WTC11 (cell line): ENCODE measurements around the gene GGCT. TPM values are rescaled to one million over a fixed set of nuclear protein-coding genes. Genes with fewer than 3 reads are reported as not detected.

Experiments used
- ATAC-seq: fragments of 200-7000 bp; cut with Tn5 transposase; 2 replicates; pipeline ENCODE4 v1.10.0; 2021; ENCODE audit warnings: mild to moderate bottlenecking, moderate library complexity
- CTCF ChIA-PET: fragments of 300-600 bp; sonication (Branson Sonifier 250); formaldehyde crosslinking; loops from one replicate; lab custom pipeline; 2021; ENCODE audit warnings: antibody characterized with exemption; lab: Charles Lee
- POLR2A ChIA-PET: fragments of 350-600 bp; sonication (Branson Sonifier 250); formaldehyde crosslinking; loops from one replicate; lab custom pipeline; 2021; ENCODE audit warnings: antibody characterized with exemption; lab: Charles Lee
- DNase-seq: peaks from one replicate; pipeline ENCODE4 v3.0.0; 2021; ENCODE audit warnings: low spot score
- H3K27ac Mint-ChIP-seq: 2 replicates; pipeline ENCODE4 v1.8.0; 2021; ENCODE audit warnings: mixed read lengths
- H3K27me3 Mint-ChIP-seq: 2 replicates; pipeline ENCODE4 v1.8.0; 2021; ENCODE audit warnings: low read depth, mild to moderate bottlenecking, moderate library complexity, mixed read lengths
- H3K36me3 Mint-ChIP-seq: 2 replicates; pipeline ENCODE4 v1.8.0; 2021; ENCODE audit warnings: mixed read lengths
- H3K4me1 Mint-ChIP-seq: 2 replicates; pipeline ENCODE4 v1.8.0; 2022; ENCODE audit warnings: mixed read lengths
- H3K4me3 Mint-ChIP-seq: 2 replicates; pipeline ENCODE4 v1.8.0; 2021; ENCODE audit warnings: mild to moderate bottlenecking, moderate library complexity, mixed read lengths
- H3K9me3 Mint-ChIP-seq: 2 replicates; pipeline ENCODE4 v1.8.0; 2021; ENCODE audit warnings: mixed read lengths
- JUN ChIP-seq: sonication (generic); formaldehyde crosslinking; IDR thresholded peaks from 2 replicates; pipeline ENCODE4 v1.8.0; 2023; ENCODE audit warnings: mild to moderate bottlenecking, missing genetic modification reagents
- NR1H2 ChIP-seq: sonication (generic); formaldehyde crosslinking; IDR thresholded peaks from 2 replicates; pipeline ENCODE4 v1.9.0; 2021; ENCODE audit warnings: mild to moderate bottlenecking, moderate library complexity, missing genetic modification reagents
- NR2C2 ChIP-seq: sonication (generic); formaldehyde crosslinking; IDR thresholded peaks from 2 replicates; pipeline ENCODE4 v1.8.0; 2022; ENCODE audit warnings: mild to moderate bottlenecking, missing genetic modification reagents
- PRRX2 ChIP-seq: fragments of 250-450 bp; sonication (Bioruptor Pico); IDR thresholded peaks from 2 replicates; pipeline ENCODE4 v1.8.0; 2021; ENCODE audit warnings: mild to moderate bottlenecking
- SMAD3 ChIP-seq: sonication (generic); formaldehyde crosslinking; IDR thresholded peaks from 2 replicates; pipeline ENCODE4 v1.8.0; 2022; ENCODE audit warnings: missing genetic modification reagents, mild to moderate bottlenecking, borderline replicate concordance
- TCF7 ChIP-seq: sonication (generic); formaldehyde crosslinking; IDR thresholded peaks from 2 replicates; pipeline ENCODE4 v1.8.0; 2022; ENCODE audit warnings: mild to moderate bottlenecking, low read depth, missing genetic modification reagents, moderate library complexity
- TEAD1 ChIP-seq: sonication (generic); formaldehyde crosslinking; IDR thresholded peaks from 2 replicates; pipeline ENCODE4 v1.8.0; 2022; ENCODE audit warnings: mild to moderate bottlenecking, missing genetic modification reagents
- ZNF121 ChIP-seq: sonication (generic); formaldehyde crosslinking; IDR thresholded peaks from 2 replicates; pipeline ENCODE4 v1.8.0; 2023; ENCODE audit warnings: missing genetic modification reagents
- ZNF317 ChIP-seq: sonication (generic); formaldehyde crosslinking; IDR thresholded peaks from 2 replicates; pipeline ENCODE4 v1.8.1; 2023; ENCODE audit warnings: low read depth, mild to moderate bottlenecking, moderate library complexity, missing genetic modification reagents, borderline replicate concordance
- ZNF416 ChIP-seq: fragments of 250-450 bp; sonication (Bioruptor Pico); IDR thresholded peaks from 2 replicates; pipeline ENCODE4 v1.9.0; 2021; ENCODE audit warnings: mild to moderate bottlenecking, inconsistent platforms
- ZNF671 ChIP-seq: fragments of 250-450 bp; sonication (Bioruptor Pico); IDR thresholded peaks from 2 replicates; pipeline ENCODE4 v1.8.0; 2021; ENCODE audit warnings: mild to moderate bottlenecking
- total RNA-seq: library from RNA; stranded (reverse); gene quantifications from 3 replicates; pipeline ENCODE4 v1.2.3, GENCODE V29; 2021
- TF ChIP-seq, protein P1 (sequence below): sonication (generic); formaldehyde crosslinking; IDR thresholded peaks from 2 replicates; pipeline ENCODE4 v1.8.1; 2022; ENCODE audit warnings: missing genetic modification reagents, borderline replicate concordance
- TF ChIP-seq, protein P2 (sequence below): sonication (generic); formaldehyde crosslinking; IDR thresholded peaks from 2 replicates; pipeline ENCODE4 v1.8.1; 2022; ENCODE audit warnings: low read depth, mild to moderate bottlenecking, moderate library complexity, missing genetic modification reagents, borderline replicate concordance
- TF ChIP-seq, protein P3 (sequence below): sonication (generic); formaldehyde crosslinking; IDR thresholded peaks from 2 replicates; pipeline ENCODE4 v1.8.1; 2022; ENCODE audit warnings: mild to moderate bottlenecking, missing genetic modification reagents, moderate library complexity, borderline replicate concordance
- TF ChIP-seq, protein P4 (sequence below): sonication (generic); formaldehyde crosslinking; IDR thresholded peaks from 2 replicates; pipeline ENCODE4 v1.8.0; 2022; ENCODE audit warnings: mild to moderate bottlenecking, missing genetic modification reagents
- TF ChIP-seq, protein P5 (sequence below): sonication (generic); formaldehyde crosslinking; IDR thresholded peaks from 2 replicates; pipeline ENCODE4 v1.8.1; 2023; ENCODE audit warnings: mild to moderate bottlenecking, missing genetic modification reagents, moderate library complexity
- TF ChIP-seq, protein P6 (sequence below): fragments of 250-450 bp; sonication (Bioruptor Pico); conservative IDR thresholded peaks from 2 replicates; pipeline ENCODE4 v1.9.0; 2021; ENCODE audit warnings: mild to moderate bottlenecking
- TF ChIP-seq, protein P7 (sequence below): fragments of 250-450 bp; sonication (Bioruptor Pico); IDR thresholded peaks from 2 replicates; pipeline ENCODE4 v1.9.0; 2021; ENCODE audit warnings: mild to moderate bottlenecking
- TF ChIP-seq, protein P8 (sequence below): sonication (generic); formaldehyde crosslinking; IDR thresholded peaks from 2 replicates; pipeline ENCODE4 v1.8.1; 2022; ENCODE audit warnings: low read depth, missing genetic modification reagents, borderline replicate concordance
- TF ChIP-seq, protein P9 (sequence below): sonication (generic); formaldehyde crosslinking; IDR thresholded peaks from 2 replicates; pipeline ENCODE4 v1.8.0; 2023; ENCODE audit warnings: mild to moderate bottlenecking, missing genetic modification reagents

GGCT gene
- total RNA-seq, 1 experiment from 2014 or later: 95.4 TPM

DNA sequence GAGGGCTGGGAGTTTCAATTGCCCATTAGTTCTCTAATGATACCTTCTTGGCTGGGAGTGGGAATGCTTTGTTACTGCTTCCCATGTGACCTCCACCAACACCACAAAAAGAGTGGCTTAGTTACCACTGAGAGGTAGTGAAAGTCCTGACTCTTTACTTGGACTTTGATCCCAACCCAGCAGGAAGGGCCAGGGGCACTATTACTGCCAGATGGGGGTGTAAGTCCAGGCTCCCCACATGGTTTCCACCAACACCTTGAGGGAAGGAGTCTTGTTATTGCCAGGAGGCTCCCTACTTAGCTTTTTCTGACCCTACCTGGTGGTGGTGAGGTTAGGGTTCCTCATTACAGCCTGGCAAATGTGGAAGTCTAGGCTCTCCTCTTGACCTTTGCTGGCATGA is 11.4 kb downstream of the GGCT start:
- no peak for ATAC-seq
- Mint-ChIP-seq H3K27ac (no peak overlapping the region), H3K4me3 (no peak overlapping the region), H3K4me1 (no peaks in the 10 kb centered on the region), H3K9me3 (peaks cover 59% of the 10 kb centered on the region), H3K27me3 (no peaks in the 10 kb centered on the region; the same call in none of the 2 replicates)
- no peak for TF ChIP-seq TEAD1 (CRISPR knock-in tag)
- TF ChIP-seq ZNF671 (CRISPR knock-in tag): no peak
- TF ChIP-seq, protein P1, sequence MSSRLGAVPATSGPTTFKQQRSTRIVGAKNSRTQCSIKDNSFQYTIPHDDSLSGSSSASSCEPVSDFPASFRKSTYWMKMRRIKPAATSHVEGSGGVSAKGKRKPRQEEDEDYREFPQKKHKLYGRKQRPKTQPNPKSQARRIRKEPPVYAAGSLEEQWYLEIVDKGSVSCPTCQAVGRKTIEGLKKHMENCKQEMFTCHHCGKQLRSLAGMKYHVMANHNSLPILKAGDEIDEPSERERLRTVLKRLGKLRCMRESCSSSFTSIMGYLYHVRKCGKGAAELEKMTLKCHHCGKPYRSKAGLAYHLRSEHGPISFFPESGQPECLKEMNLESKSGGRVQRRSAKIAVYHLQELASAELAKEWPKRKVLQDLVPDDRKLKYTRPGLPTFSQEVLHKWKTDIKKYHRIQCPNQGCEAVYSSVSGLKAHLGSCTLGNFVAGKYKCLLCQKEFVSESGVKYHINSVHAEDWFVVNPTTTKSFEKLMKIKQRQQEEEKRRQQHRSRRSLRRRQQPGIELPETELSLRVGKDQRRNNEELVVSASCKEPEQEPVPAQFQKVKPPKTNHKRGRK (CRISPR knock-in tag): no peak
- no peak for TF ChIP-seq ZNF317 (CRISPR knock-in tag)
- TF ChIP-seq, protein P2, sequence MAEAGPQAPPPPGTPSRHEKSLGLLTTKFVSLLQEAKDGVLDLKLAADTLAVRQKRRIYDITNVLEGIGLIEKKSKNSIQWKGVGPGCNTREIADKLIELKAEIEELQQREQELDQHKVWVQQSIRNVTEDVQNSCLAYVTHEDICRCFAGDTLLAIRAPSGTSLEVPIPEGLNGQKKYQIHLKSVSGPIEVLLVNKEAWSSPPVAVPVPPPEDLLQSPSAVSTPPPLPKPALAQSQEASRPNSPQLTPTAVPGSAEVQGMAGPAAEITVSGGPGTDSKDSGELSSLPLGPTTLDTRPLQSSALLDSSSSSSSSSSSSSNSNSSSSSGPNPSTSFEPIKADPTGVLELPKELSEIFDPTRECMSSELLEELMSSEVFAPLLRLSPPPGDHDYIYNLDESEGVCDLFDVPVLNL (CRISPR knock-in tag): no peak
- TF ChIP-seq PRRX2 (CRISPR knock-in tag): no peak
- TF ChIP-seq, protein P3, sequence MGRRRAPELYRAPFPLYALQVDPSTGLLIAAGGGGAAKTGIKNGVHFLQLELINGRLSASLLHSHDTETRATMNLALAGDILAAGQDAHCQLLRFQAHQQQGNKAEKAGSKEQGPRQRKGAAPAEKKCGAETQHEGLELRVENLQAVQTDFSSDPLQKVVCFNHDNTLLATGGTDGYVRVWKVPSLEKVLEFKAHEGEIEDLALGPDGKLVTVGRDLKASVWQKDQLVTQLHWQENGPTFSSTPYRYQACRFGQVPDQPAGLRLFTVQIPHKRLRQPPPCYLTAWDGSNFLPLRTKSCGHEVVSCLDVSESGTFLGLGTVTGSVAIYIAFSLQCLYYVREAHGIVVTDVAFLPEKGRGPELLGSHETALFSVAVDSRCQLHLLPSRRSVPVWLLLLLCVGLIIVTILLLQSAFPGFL (CRISPR knock-in tag): no peak
- no peak for TF ChIP-seq NR2C2 (CRISPR knock-in tag)
- TF ChIP-seq NR1H2 (CRISPR knock-in tag): no peak
- no peak for TF ChIP-seq TCF7 (CRISPR knock-in tag)
- TF ChIP-seq, protein P4, sequence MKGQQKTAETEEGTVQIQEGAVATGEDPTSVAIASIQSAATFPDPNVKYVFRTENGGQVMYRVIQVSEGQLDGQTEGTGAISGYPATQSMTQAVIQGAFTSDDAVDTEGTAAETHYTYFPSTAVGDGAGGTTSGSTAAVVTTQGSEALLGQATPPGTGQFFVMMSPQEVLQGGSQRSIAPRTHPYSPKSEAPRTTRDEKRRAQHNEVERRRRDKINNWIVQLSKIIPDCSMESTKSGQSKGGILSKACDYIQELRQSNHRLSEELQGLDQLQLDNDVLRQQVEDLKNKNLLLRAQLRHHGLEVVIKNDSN (CRISPR knock-in tag): no peak
- TF ChIP-seq, all 79 proteins: peak for 0
- CTCF ChIA-PET: no interaction called here
- POLR2A ChIA-PET: no interaction called here
- no peak for DNase-seq
- peaks cover 54% of the 10 kb centered on the region for H3K36me3 Mint-ChIP-seq

DNA sequence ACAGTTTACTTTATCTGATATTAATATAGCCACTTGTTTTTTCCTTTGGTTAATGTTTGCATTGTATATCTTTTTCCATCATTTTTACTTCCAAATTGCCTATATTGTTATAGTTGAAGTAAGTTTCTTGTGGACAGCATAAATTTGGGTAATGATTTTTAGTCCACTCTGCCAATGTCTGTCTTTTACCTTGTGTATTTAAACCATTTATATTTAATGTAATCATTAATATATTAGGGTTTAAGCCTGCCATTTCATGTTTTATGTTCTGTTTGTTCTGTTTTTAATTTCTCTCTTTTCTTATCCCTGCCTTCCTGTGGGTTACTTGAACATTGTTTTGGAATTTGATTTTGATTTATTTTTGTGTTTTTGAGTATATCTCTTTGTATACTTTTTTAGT is 13.2 kb downstream of the GGCT start:
- DNase-seq (no peak), ATAC-seq (no peak)
- Mint-ChIP-seq H3K27ac (no peak overlapping the region), H3K27me3 (no peaks in the 10 kb centered on the region; the same call in none of the 2 replicates), H3K4me3 (no peak overlapping the region), H3K36me3 (peaks cover 46% of the 10 kb centered on the region), H3K4me1 (no peaks in the 10 kb centered on the region), H3K9me3 (peaks cover 56% of the 10 kb centered on the region)
- ChIA-PET POLR2A (no interaction called here), CTCF (no interaction called here)
- TF ChIP-seq, protein P5, sequence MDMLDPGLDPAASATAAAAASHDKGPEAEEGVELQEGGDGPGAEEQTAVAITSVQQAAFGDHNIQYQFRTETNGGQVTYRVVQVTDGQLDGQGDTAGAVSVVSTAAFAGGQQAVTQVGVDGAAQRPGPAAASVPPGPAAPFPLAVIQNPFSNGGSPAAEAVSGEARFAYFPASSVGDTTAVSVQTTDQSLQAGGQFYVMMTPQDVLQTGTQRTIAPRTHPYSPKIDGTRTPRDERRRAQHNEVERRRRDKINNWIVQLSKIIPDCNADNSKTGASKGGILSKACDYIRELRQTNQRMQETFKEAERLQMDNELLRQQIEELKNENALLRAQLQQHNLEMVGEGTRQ (CRISPR knock-in tag): no peak
- TF ChIP-seq JUN: no peak
- no peak for TF ChIP-seq ZNF121 (CRISPR knock-in tag)
- TF ChIP-seq SMAD3 (CRISPR knock-in tag): no peak
- TF ChIP-seq, protein P6, sequence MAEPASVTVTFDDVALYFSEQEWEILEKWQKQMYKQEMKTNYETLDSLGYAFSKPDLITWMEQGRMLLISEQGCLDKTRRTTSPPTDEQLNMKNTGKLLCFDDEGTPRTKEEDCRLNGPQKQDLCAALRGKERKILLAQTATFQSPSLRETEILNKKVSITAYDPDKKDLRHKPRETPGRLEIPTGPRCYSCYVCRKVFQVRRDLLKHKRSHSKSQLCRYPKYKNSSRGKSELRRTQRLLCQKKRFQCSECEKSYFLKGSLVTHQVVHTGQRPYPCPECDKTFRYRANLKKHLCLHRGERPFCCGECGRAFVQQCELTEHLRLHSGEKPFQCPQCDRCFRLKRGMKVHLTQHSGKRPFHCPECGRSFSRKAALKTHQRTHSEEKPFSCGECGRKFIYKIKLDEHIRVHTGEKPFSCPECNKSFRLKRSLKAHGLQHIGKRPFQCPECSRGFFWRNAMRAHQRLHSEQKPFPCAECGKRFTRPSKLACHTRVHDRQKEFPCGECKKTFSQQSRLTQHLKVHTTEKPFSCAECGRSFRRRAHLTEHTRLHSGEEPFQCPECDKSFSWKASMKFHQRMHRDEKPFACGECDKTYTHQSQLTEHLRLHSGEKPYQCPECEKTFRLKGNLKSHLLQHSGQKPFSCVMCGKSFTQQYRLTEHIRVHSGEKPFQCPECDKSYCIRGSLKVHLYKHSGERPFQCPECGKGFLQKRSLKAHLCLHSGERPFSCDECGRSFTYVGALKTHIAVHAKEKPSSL (CRISPR knock-in tag): no peak
- TF ChIP-seq ZNF416 (CRISPR knock-in tag): no peak
- TF ChIP-seq, protein P7, sequence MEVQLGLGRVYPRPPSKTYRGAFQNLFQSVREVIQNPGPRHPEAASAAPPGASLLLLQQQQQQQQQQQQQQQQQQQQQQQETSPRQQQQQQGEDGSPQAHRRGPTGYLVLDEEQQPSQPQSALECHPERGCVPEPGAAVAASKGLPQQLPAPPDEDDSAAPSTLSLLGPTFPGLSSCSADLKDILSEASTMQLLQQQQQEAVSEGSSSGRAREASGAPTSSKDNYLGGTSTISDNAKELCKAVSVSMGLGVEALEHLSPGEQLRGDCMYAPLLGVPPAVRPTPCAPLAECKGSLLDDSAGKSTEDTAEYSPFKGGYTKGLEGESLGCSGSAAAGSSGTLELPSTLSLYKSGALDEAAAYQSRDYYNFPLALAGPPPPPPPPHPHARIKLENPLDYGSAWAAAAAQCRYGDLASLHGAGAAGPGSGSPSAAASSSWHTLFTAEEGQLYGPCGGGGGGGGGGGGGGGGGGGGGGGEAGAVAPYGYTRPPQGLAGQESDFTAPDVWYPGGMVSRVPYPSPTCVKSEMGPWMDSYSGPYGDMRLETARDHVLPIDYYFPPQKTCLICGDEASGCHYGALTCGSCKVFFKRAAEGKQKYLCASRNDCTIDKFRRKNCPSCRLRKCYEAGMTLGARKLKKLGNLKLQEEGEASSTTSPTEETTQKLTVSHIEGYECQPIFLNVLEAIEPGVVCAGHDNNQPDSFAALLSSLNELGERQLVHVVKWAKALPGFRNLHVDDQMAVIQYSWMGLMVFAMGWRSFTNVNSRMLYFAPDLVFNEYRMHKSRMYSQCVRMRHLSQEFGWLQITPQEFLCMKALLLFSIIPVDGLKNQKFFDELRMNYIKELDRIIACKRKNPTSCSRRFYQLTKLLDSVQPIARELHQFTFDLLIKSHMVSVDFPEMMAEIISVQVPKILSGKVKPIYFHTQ (CRISPR knock-in tag): no peak
- TF ChIP-seq, protein P8, sequence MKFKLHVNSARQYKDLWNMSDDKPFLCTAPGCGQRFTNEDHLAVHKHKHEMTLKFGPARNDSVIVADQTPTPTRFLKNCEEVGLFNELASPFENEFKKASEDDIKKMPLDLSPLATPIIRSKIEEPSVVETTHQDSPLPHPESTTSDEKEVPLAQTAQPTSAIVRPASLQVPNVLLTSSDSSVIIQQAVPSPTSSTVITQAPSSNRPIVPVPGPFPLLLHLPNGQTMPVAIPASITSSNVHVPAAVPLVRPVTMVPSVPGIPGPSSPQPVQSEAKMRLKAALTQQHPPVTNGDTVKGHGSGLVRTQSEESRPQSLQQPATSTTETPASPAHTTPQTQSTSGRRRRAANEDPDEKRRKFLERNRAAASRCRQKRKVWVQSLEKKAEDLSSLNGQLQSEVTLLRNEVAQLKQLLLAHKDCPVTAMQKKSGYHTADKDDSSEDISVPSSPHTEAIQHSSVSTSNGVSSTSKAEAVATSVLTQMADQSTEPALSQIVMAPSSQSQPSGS (CRISPR knock-in tag): no peak
- TF ChIP-seq, protein P9, sequence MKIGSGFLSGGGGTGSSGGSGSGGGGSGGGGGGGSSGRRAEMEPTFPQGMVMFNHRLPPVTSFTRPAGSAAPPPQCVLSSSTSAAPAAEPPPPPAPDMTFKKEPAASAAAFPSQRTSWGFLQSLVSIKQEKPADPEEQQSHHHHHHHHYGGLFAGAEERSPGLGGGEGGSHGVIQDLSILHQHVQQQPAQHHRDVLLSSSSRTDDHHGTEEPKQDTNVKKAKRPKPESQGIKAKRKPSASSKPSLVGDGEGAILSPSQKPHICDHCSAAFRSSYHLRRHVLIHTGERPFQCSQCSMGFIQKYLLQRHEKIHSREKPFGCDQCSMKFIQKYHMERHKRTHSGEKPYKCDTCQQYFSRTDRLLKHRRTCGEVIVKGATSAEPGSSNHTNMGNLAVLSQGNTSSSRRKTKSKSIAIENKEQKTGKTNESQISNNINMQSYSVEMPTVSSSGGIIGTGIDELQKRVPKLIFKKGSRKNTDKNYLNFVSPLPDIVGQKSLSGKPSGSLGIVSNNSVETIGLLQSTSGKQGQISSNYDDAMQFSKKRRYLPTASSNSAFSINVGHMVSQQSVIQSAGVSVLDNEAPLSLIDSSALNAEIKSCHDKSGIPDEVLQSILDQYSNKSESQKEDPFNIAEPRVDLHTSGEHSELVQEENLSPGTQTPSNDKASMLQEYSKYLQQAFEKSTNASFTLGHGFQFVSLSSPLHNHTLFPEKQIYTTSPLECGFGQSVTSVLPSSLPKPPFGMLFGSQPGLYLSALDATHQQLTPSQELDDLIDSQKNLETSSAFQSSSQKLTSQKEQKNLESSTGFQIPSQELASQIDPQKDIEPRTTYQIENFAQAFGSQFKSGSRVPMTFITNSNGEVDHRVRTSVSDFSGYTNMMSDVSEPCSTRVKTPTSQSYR: no peak
- TF ChIP-seq ZNF317 (CRISPR knock-in tag): no peak
